HepG2 (cell line): Measurements from ENCODE around the gene WDR31.

ENCODE experiments used
- BRCA1 ChIP-seq: sonication (generic); formaldehyde crosslinking; IDR thresholded peaks from 2 replicates; pipeline ENCODE4 v1.4.0; 2020; ENCODE audit warnings: missing genetic modification reagents
- CTCF ChIP-seq: sonication (generic); formaldehyde crosslinking; IDR thresholded peaks from 2 replicates; pipeline ENCODE4 v1.5.0; 2020; ENCODE audit warnings: mild to moderate bottlenecking, missing genetic modification reagents, moderate library complexity
- EP300 ChIP-seq, 3 experiments: sonication (generic) in 1 of 3; formaldehyde crosslinking in 1 of 3; IDR thresholded peaks; 2 replicates each; pipeline versions ENCODE4 v1.5.1 to v1.6.1; 2011 to 2020; ENCODE audit warnings: low read depth in 2 of 3, low read length in 2 of 3, borderline replicate concordance in 1 of 3, improper control_type of control experiment in 1 of 3, mild to moderate bottlenecking in 1 of 3, missing genetic modification reagents in 1 of 3, moderate library complexity in 1 of 3
- FOSL1 ChIP-seq: sonication (generic); formaldehyde crosslinking; IDR thresholded peaks from 2 replicates; pipeline ENCODE4 v1.9.0; 2021; ENCODE audit warnings: missing genetic modification reagents, borderline replicate concordance
- POLR2A ChIP-seq, 2 experiments: IDR thresholded peaks; 2 replicates each; pipeline ENCODE4 v1.6.1; 2011; ENCODE audit warnings: low read depth in 2 of 2, low read length in 2 of 2, mild to moderate bottlenecking in 1 of 2, moderate library complexity in 1 of 2; ENCODE audit not compliant: insufficient read depth in 1 of 2
- PRMT3 ChIP-seq: sonication (generic); formaldehyde crosslinking; IDR thresholded peaks from 2 replicates; pipeline ENCODE4 v1.8.1; 2022; ENCODE audit warnings: low read depth, mild to moderate bottlenecking, moderate library complexity, missing genetic modification reagents, borderline replicate concordance
- RAD21 ChIP-seq: fragments of 450-650 bp; formaldehyde crosslinking; IDR thresholded peaks from 2 replicates; pipeline ENCODE4 v1.5.0; 2020; ENCODE audit warnings: mild to moderate bottlenecking
- USF2 ChIP-seq, 2 experiments: sonication (generic) in 1 of 2; formaldehyde crosslinking in 1 of 2; IDR thresholded peaks; 2 replicates each; pipeline versions ENCODE4 v1.5.1 to v1.6.1; 2011 to 2020; ENCODE audit warnings: borderline replicate concordance in 1 of 2, low read depth in 1 of 2, low read length in 1 of 2, mild to moderate bottlenecking in 1 of 2, missing genetic modification reagents in 1 of 2, moderate library complexity in 1 of 2
- ZBTB44 ChIP-seq: sonication (generic); formaldehyde crosslinking; IDR thresholded peaks from 2 replicates; pipeline ENCODE4 v1.4.0; 2020; ENCODE audit warnings: missing genetic modification reagents
- ZNF136 ChIP-seq: sonication (generic); formaldehyde crosslinking; IDR thresholded peaks from 2 replicates; pipeline ENCODE4 v1.8.1; 2022; ENCODE audit warnings: low read depth, mild to moderate bottlenecking, moderate library complexity, missing genetic modification reagents

GRCh38 chr9:113359385-113359784 lies 19.3 kb upstream of the WDR31 start:
- TF ChIP-seq PRMT3 (CRISPR knock-in tag): no peak
- TF ChIP-seq RAD21: no peak
- no peak for TF ChIP-seq ZBTB44 (CRISPR knock-in tag)
- TF ChIP-seq POLR2A (IDR thresholded peaks at IDR 0.05; ENCODE audit: insufficient read depth in 1 of 2, low read depth in 2 of 2, low read length in 2 of 2): no peak
- TF ChIP-seq CTCF (CRISPR knock-in tag): no peak
- no peak for TF ChIP-seq ZNF136 (CRISPR knock-in tag)
- no peak for TF ChIP-seq EP300 (IDR thresholded peaks at IDR 0.05; ENCODE audit: low read depth in 2 of 2, low read length in 2 of 2)
- TF ChIP-seq EP300 (CRISPR knock-in tag; IDR thresholded peaks at IDR 0.05; ENCODE audit: borderline replicate concordance): no peak
- no peak for TF ChIP-seq FOSL1
- TF ChIP-seq USF2 (IDR thresholded peaks at IDR 0.05; ENCODE audit: low read depth, low read length): no peak
- TF ChIP-seq USF2 (CRISPR knock-in tag; IDR thresholded peaks at IDR 0.05; ENCODE audit: borderline replicate concordance): no peak
- no peak for TF ChIP-seq BRCA1 (CRISPR knock-in tag)
